Astrocyte of the spinal cord (primary cell): ENCODE measurements around the gene KRT82.

Source experiments
- DNase-seq: peaks from one replicate; pipeline ENCODE4 v3.0.0; 2011; ENCODE audit warnings: low read depth, low spot score
- H3K4me3 ChIP-seq: 2 replicates; pipeline ENCODE4 v1.5.1; 2011; ENCODE audit warnings: low read depth, mild to moderate bottlenecking, low read length, moderate library complexity
- CTCF ChIP-seq: IDR thresholded peaks from 2 replicates; pipeline ENCODE4 v1.5.1; 2012; ENCODE audit warnings: low read depth, mild to moderate bottlenecking, low read length, inconsistent platforms
- in situ Hi-C: cut with HindIII; loops from 2 replicates; pipeline ENCODE4 v1.10.0; 2017; ENCODE audit warnings: low sequenced_read_pairs

Gene KRT82

GRCh38 chr12:52445876-52446275 lies 39.7 kb upstream of the KRT82 start:
- no peak overlapping the region for H3K4me3 ChIP-seq
- DNase-seq = no peak
- in situ Hi-C loops = no loop called here
- TF ChIP-seq CTCF = no peak

GRCh38 chr12:52444647-52445595 lies 38.8 kb upstream of the KRT82 start:
- no peak for DNase-seq
- no peak for TF ChIP-seq CTCF
- in situ Hi-C loops = no loop called here
- no peak overlapping the region for H3K4me3 ChIP-seq

- H3K4me3 ChIP-seq = no peak overlapping the region
- TF ChIP-seq CTCF = no peak
- in situ Hi-C loops = no loop called here
- DNase-seq = no peak
Observed at GRCh38 chr12:52443966-52444365, 37.8 kb upstream of the KRT82 start.

- H3K4me3 ChIP-seq = no peak overlapping the region
- peak; percentile 67 for DNase-seq
- in situ Hi-C loops = no loop called here
- peak; percentile 23 for TF ChIP-seq CTCF
Observed at GRCh38 chr12:52442600-52443061, 36.5 kb upstream of the KRT82 start.

- in situ Hi-C loops = no loop called here
- peak; percentile 9 for DNase-seq
- H3K4me3 ChIP-seq = no peak overlapping the region
- TF ChIP-seq CTCF = no peak
Observed at GRCh38 chr12:52441320-52441911, 35.3 kb upstream of the KRT82 start.

GRCh38 chr12:52440821-52441319 lies 34.7 kb upstream of the KRT82 start:
- peak; percentile 33 for DNase-seq
- in situ Hi-C loops = no loop called here
- no peak for TF ChIP-seq CTCF
- no peak overlapping the region for H3K4me3 ChIP-seq
